ENCODE data around the gene FBXO38.
"Not testable (repeated sequence)": the region's sequence is repeated elsewhere in the genome, so short reads cannot be mapped to it uniquely, and the experiment has no call there.

FBXO38 gene

GRCh38 chr5:148427370-148428042 lies 43.7 kb downstream of the FBXO38 start:
- DNase-seq (ENCODE audit: low read depth), result no peak

DNA sequence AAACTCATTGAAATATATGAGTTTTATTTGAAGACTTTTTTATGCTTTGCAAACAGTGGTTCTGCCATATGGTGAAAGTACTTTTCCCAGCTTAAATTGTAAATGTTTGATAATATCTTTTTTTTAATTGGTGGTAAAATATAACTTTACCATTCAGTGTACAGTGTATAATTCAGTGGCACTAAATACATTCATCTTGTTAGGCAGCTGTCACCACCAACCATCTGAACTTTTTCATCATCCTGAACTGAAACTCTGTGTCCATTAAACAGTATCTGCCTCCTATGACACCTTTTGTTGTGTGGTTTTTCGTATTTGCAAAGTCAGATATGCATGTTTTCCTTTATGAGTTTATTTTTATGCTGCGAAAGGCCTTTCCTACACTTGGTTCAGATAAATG lies 45.1 kb downstream of the FBXO38 start:
- no peak for DNase-seq (ENCODE audit: low read depth)

- no peak for DNase-seq (ENCODE audit: low read depth)
Observed at GRCh38 chr5:148433826-148434225, 50.1 kb downstream of the FBXO38 start.

GRCh38 chr5:148436029-148436428 lies 52.3 kb downstream of the FBXO38 start:
- no peak for DNase-seq (ENCODE audit: low read depth)

DNA sequence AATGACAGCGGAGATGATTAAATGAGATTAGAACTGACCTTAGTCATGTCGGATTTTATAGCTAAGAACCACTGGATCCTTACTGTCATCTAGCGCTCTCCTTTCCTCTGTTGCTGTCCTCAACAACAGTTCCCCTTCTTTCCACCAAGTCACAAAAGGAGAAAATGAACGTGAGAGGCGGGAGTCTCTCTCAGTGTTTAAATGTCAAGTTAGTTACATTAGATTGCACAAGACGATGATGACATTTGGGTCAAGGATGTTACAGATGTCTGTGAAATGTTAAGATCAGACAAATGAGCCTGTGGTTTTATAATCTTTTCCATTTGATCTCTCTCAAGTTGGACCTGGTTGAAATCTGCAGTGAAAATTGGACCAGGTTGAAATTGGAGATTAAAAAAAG lies 53.5 kb downstream of the FBXO38 start:
- peak; percentile 16 for DNase-seq (ENCODE audit: low read depth)

- DNase-seq (ENCODE audit: low read depth), result no peak
Observed at GRCh38 chr5:148438933-148439332, 55.2 kb downstream of the FBXO38 start.

DNA sequence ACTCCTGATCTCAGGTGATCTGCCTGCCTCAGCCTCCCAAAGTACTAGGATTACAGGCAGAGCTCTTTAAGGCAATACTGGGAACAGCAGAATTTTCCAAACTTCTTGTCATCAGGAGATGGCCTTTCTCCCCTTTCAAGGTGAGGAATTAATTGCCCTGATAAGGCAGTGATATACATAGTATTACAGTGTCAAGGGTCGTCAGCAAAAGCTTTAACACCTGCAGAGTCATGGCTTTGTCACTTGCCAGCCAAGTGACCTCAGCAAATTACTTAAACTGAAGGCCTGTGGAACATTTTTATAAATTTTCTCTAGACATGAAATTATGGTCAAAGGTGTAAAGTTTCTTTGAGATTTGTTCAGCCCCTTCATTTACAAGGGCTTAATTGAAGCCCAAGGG lies 59.5 kb downstream of the FBXO38 start:
- DNase-seq (ENCODE audit: low read depth), result no peak

DNA sequence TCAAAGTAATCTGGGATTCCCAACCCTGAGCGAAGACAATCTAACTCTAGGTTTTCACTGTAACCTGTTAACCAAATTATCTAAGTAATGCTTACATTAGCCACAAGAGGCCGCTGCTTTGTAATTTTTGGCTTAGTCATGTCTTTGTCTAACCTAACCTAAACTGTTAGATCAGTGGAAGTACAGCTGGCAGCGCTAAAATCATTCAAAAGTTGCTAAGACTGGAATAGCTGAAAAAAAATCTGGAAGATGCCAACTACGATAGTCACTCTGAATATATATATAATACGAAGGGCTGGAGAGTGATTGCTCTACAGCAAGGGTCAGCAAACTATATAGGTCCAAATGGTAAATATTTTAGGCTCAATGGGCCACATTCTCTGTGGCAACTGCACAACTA lies 60.2 kb downstream of the FBXO38 start:
- peak; percentile 66 for DNase-seq (ENCODE audit: low read depth)

- no peak for DNase-seq (ENCODE audit: low read depth)
Observed at GRCh38 chr5:148445578-148445977, 61.8 kb downstream of the FBXO38 start.

DNA sequence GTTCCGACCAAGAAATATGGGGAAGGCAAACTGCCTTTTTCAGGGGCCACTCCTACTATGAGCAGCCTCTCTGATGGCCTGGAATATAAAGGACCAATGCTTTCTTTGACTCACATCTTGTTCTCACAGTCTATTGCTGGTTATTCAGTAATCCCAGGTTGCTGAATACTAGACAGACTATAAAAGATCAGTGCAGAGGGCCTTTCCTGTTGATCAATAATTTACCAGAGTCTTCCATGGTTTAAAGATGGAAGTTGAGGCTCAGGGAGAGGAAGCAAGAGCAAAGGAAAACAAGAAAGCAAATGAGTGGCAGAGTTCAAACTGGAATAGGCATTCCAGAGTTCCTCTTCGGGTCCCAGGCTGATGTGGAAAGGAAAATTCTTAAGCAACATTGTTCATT lies 62.9 kb downstream of the FBXO38 start:
- DNase-seq (ENCODE audit: low read depth), result no peak

- no peak for DNase-seq (ENCODE audit: low read depth)
Observed at GRCh38 chr5:148452499-148453193, 68.9 kb downstream of the FBXO38 start.

- no peak for DNase-seq (ENCODE audit: low read depth)
Observed at GRCh38 chr5:148454576-148454975, 70.8 kb downstream of the FBXO38 start.

DNA sequence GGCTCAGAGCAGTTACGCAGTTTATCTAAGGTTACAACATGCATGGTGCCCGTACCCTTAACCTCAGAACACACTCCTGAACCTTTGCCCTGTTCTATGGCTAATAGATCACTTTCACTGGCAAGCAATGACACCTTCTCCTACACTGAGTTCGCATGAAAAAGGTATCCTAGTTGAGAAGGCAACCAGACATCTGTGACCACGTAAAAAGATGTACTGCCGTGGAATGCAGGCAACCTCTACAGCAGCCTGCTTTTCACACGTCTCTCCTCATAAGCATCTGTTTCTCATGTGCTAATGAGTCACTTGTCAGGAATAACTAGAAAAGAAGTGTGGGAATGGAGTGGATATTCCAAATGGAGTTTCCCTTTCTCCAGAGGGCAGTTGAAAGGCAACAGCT lies 71.4 kb downstream of the FBXO38 start:
- no peak for DNase-seq (ENCODE audit: low read depth)

DNA sequence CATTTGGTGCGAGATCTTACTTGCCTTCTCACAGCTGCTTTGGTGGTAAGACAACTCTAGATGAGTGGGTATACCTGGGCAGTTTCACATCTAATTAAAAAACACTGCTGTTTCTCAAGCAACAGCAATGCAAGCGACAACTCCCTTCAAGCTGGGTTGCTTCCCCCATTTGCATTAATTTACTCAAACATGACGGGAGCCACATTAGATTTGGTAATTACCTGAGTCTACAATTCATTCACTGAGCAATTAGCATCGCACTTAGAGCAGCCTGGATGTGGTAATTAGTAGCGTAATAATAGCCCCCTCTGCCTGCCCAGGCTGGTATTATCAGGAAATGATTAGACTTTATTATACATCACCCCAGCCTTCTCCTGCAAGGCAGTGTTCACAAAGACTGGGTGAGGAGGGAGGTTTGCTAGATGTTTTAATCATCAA lies 73.4 kb downstream of the FBXO38 start:
- DNase-seq (ENCODE audit: low read depth), result no peak

DNA sequence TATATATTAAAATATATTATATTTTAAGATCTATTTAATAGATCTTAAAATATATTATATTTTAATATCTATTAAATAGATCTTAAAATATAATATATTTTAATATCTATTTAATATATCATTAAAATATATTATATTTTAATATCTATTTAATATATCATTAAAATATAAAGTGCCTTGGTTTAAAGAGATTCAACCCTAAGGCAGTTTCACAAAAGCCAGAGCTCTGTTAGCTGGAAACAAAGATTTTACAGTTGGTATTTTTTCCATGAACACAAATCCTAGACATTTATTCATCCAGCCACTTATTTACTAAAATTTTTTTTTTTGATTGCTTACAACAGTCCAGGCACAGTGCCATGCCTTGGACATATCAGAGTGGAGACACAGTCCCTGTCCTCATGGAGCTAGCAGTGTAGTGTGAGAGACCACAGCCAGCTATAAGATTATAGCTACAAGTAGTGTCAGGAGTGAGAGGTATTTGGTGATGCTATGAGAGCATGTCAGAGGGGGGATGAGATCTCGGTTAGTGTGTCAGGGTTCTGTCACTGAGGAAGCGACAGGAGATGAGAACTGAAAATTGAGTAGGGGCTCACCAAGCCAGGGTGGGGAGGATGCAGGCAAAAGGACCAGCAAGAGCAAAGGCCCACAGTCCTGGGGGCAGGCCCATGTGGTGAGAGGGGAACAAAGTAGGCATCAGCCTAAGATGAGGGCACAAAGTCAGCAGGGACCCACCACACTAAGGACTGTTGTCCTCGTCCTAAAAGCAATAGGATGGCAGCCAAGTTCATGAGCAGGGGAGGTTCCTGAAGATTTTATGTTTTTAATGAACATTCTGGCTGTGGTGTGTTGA lies 74.5 kb downstream of the FBXO38 start:
- no peak for DNase-seq (ENCODE audit: low read depth)

- DNase-seq (ENCODE audit: low read depth), result no peak
Observed at GRCh38 chr5:148459669-148460068, 75.9 kb downstream of the FBXO38 start.

DNA sequence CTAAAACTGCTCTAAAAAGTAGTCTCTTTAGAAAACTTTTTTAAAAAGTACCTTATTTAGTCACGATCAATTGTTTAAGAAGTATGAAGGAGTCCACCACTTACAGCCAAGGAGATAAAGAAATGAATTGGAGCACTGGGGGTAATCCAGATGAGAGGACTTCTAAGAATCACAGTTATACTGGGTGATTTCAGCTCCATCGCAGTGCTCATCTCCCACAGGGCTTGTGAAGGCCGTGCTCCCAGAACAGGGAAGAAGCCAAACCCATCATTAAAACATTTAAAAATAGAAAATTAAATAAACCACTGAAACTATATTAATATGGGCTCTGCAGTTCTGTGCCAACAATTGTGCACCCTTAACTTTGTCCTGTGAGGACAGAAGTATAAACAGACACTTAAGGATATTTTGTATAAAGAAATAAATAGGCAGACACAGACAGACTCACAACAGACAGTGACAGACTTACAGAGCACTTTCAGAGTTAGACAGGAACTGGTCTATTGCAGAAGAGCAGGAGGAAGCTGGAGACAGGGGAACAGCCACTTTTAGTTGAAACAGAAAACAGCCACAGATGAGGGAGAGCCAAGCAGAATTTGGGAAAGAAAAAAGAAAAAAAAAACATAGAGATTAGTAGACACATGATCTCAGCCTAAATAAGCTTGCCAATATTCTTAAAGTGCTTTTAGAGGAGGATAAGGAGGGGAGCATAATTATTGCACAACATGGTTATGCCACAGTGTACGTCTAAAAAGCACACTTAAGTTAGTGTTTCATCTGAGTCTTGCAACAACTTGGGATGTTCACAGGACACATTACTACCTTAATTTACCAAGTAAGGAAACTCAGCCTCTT lies 81.8 kb downstream of the FBXO38 start:
- no peak for DNase-seq (ENCODE audit: low read depth)

DNA sequence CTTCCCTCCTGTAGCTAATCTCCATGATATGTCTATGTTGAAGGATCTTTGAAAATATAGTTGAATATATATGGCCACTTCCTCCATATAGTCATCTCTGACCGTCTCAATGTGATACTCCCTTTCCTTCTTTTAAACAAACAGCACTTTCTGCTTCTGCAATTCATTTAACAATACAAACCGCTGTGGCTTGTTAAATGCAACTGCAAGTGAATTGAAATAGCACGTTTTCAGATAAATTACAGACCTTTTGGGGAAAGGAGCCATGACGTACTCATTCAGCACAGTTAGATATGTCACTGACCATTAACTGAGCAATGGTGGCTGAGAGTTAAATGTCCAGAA lies 82.5 kb downstream of the FBXO38 start:
- no peak for DNase-seq (ENCODE audit: low read depth)

DNA sequence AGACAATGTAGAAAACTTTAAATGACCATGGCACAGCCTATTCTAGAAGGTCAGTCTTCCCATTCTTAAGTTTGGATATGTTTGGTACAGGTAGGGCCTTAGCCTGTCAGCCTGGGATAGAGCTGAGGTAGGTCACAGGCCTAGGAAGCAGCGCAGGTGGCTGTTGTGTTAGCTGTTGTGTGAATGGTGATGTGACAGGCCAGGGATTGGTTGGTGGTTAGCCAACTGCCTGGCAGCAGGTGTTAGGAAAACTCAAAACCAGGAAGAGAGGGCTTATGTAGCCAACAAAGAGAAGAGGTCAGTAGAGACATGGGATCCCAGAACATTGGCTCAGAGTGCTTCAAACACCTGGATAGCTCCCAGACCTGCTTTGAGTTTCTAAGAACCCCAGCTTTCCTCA lies 84.2 kb downstream of the FBXO38 start:
- no peak for DNase-seq (ENCODE audit: low read depth)

DNA sequence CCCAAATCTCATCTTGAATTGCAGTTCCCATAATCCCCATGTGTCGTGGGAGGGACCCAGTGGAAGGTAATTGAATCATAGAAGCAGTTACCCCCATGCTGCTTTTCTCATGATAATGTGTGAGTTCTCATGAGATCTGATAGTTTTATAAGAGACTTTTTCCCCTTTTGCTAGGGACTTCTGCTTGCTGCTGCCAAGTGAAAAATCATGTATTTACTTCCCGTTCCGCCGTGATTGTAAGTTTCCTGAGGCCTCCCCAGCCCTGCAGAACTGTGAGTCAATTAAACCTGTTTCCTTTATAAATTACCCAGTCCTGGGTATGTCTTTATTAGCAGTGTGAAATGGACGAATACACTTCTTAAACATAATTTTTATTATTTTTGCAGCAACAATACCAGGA lies 85.0 kb downstream of the FBXO38 start:
- DNase-seq (ENCODE audit: low read depth), result not testable (repeated sequence)

DNA sequence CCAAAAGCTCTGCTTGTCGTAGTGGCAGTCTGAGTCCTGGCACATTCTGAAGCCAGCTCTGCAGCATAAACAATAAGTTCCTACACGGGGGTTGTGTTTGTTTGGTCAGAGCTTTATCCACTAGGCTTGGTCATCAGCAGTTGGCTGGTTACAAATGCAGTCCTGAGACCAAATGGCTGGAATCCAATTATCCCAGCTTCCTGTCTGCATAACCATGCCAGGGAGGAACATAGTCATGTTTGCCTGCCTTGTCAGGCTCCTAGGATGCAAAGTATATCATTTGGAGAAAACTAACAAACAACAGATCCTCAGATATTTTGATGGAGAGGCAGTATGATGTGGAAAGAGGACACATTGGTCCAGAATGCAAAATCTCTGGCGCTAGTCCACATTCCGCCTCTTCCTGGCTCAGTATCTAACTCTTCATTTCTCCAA lies 85.8 kb downstream of the FBXO38 start:
- DNase-seq (ENCODE audit: low read depth), result peak; percentile 88

GRCh38 chr5:148471379-148471778 lies 87.6 kb downstream of the FBXO38 start:
- DNase-seq (ENCODE audit: low read depth), result no peak
